DMS114 treated with DMSO at 0.1 percent for 48 hours (cell line): ENCODE results near the gene PNPLA2.

Experiments
- DNase-seq: peaks from one replicate; lab custom pipeline; 2025; ENCODE audit not compliant: unreplicated experiment; lab: John Stamatoyannopoulos, UW

The PNPLA2 gene

DNA sequence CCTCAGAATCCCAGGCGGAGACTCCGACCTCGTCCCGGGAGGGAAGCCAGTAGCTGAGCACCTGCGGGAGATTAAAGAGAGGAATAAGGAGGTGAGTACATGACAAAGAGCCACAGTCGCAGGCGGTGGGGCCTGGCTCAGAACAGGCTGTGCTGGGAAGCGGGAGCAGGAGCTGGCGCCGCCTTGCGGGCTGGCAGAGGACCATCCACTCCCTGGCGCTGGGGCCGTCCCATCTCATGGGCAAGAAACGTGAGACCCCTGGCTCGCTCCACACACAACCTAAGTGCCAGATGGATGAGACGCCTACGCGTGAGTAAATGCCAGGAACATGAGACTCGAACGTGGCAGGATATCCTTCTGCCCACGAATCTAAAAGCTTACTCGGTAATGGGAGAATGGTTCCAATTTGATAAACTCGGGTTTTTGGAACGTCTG lies 35.1 kb upstream of the PNPLA2 start:
- DNase-seq = no peak

GRCh38 chr11:786235-787083 lies 32.3 kb upstream of the PNPLA2 start:
- DNase-seq = no peak

DNA sequence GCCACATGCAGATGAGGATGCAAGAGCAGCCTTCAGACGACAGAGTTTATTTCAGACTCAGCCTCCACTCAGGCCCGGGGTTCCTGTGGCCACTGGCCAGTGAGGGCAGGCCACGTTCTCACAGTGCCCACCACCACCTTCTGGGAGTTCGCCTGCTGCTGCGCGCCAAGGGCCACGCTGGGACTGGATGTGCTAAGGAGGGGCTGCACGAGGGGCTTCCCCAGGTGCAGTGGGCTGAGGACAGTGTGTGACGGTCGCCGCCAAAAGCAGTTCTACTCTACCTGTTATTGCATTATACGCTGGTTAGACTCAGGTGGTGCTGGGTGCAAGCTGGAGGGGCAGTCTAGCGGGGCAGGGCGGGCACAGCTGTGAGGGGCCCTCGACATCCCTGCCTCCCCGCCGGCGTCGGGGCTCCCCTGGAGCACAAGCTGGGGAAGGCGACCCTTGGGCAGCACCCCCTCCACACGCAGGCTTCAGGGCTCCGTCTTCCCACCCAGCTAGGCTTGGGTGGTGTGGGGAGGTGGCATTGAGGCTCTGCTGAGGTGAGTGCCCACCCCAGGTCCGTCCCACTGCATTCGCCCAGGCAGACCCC lies 31.5 kb upstream of the PNPLA2 start:
- no peak for DNase-seq

- DNase-seq = no peak
Observed at GRCh38 chr11:788009-788640, 30.6 kb upstream of the PNPLA2 start.

GRCh38 chr11:788953-789940 lies 29.5 kb upstream of the PNPLA2 start:
- DNase-seq = no peak

DNA sequence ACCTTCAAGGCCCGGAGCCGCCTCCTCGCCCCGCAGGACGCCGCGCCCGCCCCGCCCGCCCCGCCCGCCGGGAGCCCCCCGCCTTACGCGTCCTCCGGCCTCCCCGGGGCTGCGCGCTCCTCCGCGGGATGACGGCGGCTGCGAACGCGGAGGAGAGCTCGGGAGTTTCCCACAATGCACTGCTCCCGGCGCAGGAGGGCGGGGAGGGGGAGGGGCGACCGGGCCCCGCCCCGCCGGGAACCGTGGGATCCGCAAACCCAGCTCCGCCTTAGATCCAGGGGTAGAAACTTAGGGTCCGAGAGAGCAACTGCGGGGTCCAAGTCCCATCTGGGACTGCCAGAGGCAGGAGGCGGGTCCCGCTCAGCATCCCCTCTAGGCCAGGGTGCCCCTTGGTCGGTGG lies 28.8 kb upstream of the PNPLA2 start, which contains the start of gene CEND1:
CEND1 (minus strand) TSS at position 148 of the 400 bp plus-strand sequence. CDS start 1,514 bp downstream, outside the sequence.
- no peak for DNase-seq

DNA sequence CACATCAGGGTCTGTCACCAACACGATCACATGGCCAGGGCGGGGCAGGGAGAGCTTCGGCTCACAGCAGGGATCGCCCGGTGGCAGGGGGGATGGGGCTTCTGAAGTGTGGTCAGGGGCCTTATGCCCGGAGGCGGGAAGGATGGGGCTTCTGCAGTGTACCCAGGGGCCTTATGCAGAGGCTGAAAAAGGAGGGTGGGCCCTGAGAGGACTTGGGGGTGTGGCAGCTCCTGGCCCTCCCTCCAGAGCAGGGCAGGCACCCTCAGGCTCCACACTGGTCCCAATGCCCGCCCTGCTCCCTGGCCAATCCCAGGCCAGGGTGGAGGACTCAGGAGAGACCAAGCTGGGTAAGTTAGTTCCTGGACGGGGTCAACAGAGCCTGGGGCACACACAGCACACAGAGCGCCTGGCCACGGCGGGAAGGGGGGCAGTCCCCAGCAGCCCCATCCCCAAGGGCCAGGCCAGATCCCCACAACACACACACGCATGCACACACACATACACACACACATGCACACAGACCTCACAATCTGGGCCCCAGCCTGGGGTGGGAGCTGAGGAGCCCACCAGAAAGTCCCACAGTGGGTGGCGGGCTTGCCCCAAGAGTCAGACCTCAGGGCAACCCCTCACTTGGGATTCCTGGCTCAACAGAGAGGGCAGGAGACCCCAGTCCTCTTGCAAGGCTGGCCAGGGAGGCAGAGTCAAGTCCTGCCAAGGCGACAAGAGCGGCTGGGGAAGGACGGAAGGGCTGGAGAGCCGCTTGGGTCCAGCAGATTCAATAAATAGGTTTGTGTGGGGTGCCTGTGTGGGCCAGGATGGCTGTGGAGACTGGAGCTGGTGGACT lies 27.8 kb upstream of the PNPLA2 start:
- no peak for DNase-seq

GRCh38 chr11:791658-792534 lies 26.8 kb upstream of the PNPLA2 start:
- no peak for DNase-seq

GRCh38 chr11:792535-792821 lies 26.2 kb upstream of the PNPLA2 start:
- no peak for DNase-seq

DNA sequence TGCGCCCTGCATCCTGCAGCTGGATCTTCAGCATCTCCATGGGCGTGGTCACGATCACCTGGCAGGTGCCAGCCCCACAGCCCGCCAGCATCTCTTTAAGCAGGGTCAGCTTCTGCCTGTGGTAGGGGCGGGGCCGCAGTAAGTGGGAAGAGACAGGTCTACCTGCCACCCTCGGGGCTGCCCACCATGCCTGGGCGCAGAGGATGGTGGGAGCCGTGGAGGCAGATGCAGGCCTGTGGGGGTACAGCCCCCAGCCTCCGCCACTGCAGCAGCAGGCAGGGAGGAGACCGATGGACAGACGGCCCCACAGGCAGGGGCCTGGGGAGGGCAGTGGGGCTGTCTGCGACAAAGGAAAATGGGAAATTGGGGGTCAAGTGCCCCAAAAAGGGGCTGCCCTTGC lies 25.8 kb upstream of the PNPLA2 start:
- DNase-seq = no peak

DNA sequence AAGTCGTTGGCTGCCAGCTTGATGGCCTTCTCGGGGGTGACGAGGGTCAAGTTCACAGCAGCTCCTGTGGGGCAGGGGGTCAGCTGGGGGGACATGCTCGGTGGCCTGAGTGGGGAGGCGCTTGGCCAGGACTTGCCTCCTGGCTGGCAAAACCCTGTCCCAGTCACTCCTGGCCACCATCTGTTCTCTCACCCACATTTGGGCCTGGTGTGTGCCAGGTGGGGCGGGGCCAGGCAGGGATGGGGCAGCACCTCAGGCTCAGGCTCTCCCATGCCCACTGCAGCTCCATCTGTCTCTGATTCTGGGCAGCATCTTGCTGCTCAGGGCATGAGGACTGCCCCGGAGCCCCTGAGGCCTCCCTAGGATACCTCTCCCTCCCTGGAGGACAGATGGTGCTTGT lies 25.2 kb upstream of the PNPLA2 start:
- no peak for DNase-seq

- DNase-seq = no peak
Observed at GRCh38 chr11:794013-794765, 24.5 kb upstream of the PNPLA2 start.

GRCh38 chr11:794766-795633 lies 23.7 kb upstream of the PNPLA2 start:
- DNase-seq = no peak

- DNase-seq = no peak
Observed at GRCh38 chr11:795634-796564, 22.8 kb upstream of the PNPLA2 start.

DNA sequence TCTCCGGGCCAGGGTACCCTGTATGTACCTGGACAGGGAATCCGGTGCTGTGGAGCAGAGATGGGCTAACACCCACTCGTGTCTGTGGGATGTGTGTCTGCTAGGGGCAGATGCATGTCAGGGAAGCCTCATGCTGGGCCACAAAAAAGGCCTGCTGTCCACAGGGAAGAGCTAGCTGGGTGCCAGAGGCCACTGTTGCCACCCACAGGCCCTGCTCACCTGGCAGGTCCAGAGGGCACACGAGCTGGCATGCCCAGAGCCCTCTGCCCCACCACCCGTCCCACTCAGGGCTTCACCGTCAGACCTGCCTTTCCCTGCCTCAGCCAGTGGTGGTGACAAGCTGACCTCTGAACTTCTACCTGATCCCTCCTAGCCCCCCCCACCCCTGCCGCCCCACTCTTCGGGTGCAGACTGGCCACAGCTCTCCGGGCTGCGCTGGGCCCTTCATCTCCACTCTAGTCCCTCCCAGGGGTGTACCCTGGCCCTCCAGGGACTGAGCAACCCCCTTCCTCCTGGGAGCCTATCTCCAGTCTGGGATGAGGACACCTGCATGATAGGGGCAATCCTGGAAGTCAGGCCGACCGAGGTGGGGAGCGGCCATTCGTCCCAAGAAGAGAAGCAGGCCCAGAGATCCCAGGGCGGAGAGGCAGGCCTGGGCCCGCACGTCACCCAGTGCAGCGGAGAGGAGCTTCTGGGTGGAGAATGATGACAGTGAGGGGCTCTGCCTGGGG lies 22.0 kb upstream of the PNPLA2 start:
- no peak for DNase-seq
